Fibroblast of mammary gland (primary cell): ENCODE data around the gene HS2ST1.
A peak's percentile ranks its signal among the peaks of the same experiment; 100 is the strongest.
"Not testable (repeated sequence)": the region's sequence is repeated elsewhere in the genome, so short reads cannot be mapped to it uniquely, and the experiment has no call there.

ENCODE experiments used
- DNase-seq: peaks from one replicate; pipeline ENCODE4 v3.0.0-alpha.2; 2010; ENCODE audit warnings: low read depth
- H3K4me3 ChIP-seq: 2 replicates; pipeline ENCODE4 v1.5.1; 2011; ENCODE audit warnings: low read depth, mild to moderate bottlenecking, low read length, moderate library complexity; ENCODE audit not compliant: control insufficient read depth
- TF ChIP-seq, protein P1 (sequence below): conservative IDR thresholded peaks from 2 replicates; pipeline ENCODE4 v1.5.1; 2011; ENCODE audit warnings: low read depth, low read length, inconsistent platforms; ENCODE audit not compliant: control insufficient read depth, insufficient read depth

Gene HS2ST1

DNA sequence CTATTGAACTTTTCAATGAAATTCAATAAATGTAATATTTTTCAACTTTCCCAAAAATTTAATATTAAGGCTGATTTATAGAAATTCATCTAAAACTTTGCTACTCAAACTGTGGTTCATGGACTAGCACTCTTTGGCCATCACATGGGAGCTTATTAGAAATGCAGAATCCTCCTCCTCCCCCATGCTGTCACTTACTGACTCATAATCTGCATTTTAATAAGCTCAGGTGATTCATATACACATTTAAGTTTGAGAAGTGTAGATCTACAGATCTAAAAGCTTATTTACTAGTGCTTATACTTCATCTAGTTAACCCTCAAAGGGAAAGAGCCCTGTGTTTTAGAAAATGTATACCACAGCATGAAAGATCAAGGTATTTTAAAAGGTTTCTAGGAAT lies 84.3 kb downstream of the HS2ST1 start:
- no peak overlapping the region for H3K4me3 ChIP-seq
- TF ChIP-seq, protein P1, sequence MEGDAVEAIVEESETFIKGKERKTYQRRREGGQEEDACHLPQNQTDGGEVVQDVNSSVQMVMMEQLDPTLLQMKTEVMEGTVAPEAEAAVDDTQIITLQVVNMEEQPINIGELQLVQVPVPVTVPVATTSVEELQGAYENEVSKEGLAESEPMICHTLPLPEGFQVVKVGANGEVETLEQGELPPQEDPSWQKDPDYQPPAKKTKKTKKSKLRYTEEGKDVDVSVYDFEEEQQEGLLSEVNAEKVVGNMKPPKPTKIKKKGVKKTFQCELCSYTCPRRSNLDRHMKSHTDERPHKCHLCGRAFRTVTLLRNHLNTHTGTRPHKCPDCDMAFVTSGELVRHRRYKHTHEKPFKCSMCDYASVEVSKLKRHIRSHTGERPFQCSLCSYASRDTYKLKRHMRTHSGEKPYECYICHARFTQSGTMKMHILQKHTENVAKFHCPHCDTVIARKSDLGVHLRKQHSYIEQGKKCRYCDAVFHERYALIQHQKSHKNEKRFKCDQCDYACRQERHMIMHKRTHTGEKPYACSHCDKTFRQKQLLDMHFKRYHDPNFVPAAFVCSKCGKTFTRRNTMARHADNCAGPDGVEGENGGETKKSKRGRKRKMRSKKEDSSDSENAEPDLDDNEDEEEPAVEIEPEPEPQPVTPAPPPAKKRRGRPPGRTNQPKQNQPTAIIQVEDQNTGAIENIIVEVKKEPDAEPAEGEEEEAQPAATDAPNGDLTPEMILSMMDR, result no peak
- DNase-seq, result no peak

DNA sequence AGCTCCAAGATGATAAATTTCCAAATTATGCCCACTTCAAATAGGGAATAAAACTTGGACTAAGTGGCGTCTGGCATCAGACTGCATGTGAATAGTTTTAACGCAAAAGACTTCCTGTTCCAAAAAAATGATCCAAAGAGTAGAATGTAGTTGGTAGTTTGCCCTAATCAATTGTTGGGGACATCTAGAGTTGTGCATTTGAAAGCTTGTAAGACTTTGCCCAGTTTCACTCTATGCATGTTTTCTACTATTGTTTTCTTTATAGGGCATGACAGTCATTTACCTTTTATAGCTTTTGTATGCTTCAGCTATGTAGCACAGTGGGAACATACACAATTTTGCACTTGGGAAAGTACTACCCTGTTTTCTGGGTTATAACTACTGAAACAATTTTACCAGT lies 86.0 kb downstream of the HS2ST1 start:
- no peak overlapping the region for H3K4me3 ChIP-seq
- no peak for DNase-seq
- TF ChIP-seq, protein P1, result no peak

DNA sequence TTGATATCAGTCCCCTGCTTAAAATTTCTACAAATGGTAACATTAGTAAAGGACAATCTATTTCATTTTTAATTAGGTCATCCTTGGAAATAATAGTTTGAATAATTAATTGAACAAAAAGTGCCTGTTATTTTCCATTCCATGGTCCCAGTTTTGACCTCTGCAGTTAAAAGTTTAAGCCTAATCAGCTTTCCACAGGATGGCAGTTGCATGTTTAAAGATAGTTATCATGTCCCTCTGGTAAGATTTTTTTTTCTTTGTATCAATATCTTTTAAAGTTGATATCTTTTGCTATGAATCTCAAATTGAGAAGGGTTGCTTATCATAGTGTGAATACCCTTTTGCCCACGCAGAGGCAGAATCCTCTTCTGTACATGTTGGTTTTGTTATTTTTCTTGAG lies 90.4 kb downstream of the HS2ST1 start:
- TF ChIP-seq, protein P1, result no peak
- H3K4me3 ChIP-seq, result no peak overlapping the region

DNA sequence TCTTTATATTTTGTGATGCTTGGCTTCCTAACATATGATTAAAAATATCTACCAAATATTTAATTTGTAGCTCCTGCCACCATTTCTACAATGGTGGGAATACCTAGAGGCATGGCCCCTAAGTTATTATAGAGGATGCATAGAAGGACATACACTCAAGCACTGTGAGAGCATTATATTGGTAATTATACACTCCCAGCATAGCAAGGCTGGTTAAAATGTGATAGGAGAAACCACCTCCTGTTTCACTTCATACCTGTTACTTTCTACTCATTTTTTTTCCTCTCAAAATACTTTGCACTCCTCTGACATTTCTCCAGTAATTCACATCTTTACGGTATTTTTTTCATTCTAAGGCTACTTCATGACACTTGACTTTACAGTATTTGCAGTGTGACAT lies 92.9 kb downstream of the HS2ST1 start:
- H3K4me3 ChIP-seq, result no peak overlapping the region
- no peak for DNase-seq
- TF ChIP-seq, protein P1, result no peak

More for the DNA sequence above, 90.4 kb downstream of the HS2ST1 start:
- DNase-seq, result no peak

DNA sequence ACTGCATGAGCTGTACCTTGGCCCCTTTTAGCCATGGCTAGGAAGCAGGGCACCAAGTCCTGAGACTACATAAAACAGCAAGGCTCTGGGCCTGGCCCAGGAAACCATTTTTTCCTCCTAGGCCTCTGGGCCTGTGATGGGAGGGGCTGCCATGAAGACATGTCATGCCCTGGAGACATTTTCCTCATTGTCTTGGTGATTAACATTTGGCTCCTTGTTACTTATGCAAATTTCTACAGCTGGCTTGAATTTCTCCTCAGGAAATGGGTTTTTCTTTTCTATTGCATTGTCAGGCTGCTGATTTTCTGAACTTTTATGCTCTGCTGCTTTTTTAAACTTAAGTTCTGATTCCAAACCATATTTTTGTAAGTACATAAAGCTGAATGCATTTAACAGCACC lies 99.0 kb downstream of the HS2ST1 start:
- not testable (repeated sequence) for DNase-seq

DNA sequence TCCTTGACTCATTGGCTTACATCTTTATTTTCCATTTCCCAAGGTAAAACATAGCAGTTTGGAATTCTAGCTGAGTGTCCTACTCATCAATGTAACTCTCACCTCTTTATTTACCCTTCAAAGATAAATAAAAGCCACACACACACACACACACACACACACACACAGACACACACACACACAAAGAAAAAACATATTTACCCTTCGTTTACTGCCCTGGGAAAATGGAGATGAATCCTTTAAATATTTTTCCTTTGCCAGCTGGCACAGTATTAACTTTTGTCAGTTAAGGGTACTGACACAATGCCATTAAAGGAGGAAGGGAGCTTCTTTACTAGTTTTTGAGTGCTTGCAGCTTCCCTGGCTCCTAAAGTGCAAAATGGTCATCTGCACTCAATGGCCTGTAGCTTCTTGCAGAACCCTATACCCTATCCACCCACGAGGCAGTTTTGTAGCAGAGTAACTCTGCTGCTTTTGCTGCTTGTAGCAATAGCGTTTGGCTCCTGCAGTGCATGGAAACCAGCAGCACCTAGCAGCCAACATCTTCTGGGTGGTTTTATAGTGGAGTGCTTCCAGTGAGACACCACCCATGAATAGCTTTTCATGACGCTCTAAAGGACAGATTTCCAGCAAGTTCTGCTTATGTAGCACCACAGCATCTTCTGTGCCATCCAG lies 103.7 kb downstream of the HS2ST1 start:
- peak; percentile 6 for DNase-seq
- TF ChIP-seq, protein P1, result no peak
- H3K4me3 ChIP-seq, result no peak overlapping the region

More for the DNA sequence above, 99.0 kb downstream of the HS2ST1 start:
- H3K4me3 ChIP-seq, result not testable (repeated sequence)

DNA sequence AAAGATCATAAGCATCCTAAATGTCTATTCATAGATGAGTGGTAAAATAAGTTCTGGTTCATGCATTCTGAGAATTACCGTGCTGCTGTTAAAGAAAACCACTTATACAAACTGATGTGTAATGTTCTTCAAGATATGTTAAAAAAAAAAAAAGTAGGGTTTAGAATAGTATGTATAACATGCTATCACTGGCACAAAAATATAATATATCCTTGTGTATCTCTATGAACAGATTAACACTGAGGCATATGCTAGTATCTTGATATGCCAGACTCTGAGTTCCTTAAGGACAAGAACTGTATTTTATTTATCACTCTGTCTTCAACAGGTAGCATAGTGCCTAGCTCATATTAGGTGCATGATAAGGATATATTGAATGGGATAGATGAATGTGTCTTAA lies 108.9 kb downstream of the HS2ST1 start:
- TF ChIP-seq, protein P1, result no peak

More for the DNA sequence above, 108.9 kb downstream of the HS2ST1 start:
- no peak for DNase-seq
- no peak overlapping the region for H3K4me3 ChIP-seq
